ENCODE measurements around the gene ARR3.

DNA sequence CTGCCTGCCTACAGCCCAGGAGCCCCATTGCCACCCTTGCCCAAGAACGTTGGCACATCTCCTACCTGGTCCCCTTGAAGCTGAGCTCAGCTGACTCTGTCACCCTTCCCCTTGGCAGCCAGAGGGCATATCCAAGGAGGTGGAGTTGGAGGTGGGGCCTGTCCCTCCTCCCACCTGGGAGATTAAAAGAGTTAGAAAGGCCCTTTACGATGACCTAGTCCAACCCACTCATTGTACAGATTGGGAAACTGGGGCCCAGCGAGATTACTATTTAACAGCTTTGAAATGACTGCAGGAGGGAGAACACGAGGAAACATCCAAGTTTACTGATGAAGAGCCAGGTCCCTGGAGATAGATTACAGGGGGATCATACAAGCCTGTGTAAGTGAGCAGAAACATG lies 8.0 kb upstream of the ARR3 start, which contains the start of gene P2RY4:
- no peak for TF ChIP-seq CTCF (IDR thresholded peaks at IDR 0.05)
- no peak for TF ChIP-seq POLR2AphosphoS5 (IDR thresholded peaks at IDR 0.05)
- TF ChIP-seq POLR2A (IDR thresholded peaks at IDR 0.05): no peak
